ENCODE data around the gene ZDHHC11.
"Not testable (repeated sequence)": the region's sequence is repeated elsewhere in the genome, so short reads cannot be mapped to it uniquely, and the experiment has no call there.

GRCh38 chr5:778421-778820, 72.4 kb downstream of the ZDHHC11 start:
- TF ChIP-seq CTCF (conservative IDR thresholded peaks at IDR 0.05 in 1 of 2, IDR thresholded peaks at IDR 0.05 in 1 of 2; ENCODE audit: extremely low read depth in 1 of 2, insufficient read depth in 1 of 2, low read depth in 1 of 2, low read length in 2 of 2); EZH2 (IDR thresholded peaks at IDR 0.05; ENCODE audit: borderline replicate concordance, low read length): not testable (repeated sequence)
